Body of pancreas (tissue), 4 donors: ENCODE data around the gene AUTS2. TPM values are rescaled to one million over a fixed set of nuclear protein-coding genes. Genes with fewer than 3 reads are reported as not detected.

ENCODE experiments used
- ATAC-seq: fragments of 150-250 bp; one replicate; pipeline ENCODE4 v1.9.1; 2016
- DNase-seq, 4 donors: peaks; one replicate each; pipeline ENCODE4 v3.0.0-alpha.2; 2019
- H3K27ac ChIP-seq, 4 donors: fragments of 200-600 bp; sonication (generic); 1 replicate in 3 of 4; 2 replicates in 1 of 4; pipeline versions ENCODE4 v1.5.1 to v1.6.1; 2016 to 2019; ENCODE audit warnings: mild to moderate bottlenecking in 1 of 4, mixed read lengths in 1 of 4, moderate library complexity in 1 of 4
- H3K27me3 ChIP-seq, 2 donors: fragments of 200-600 bp; sonication (generic); one replicate each; pipeline ENCODE4 v1.6.0; 2016; ENCODE audit warnings: mild to moderate bottlenecking in 1 of 2
- H3K36me3 ChIP-seq, 2 donors: fragments of 200-600 bp; sonication (generic); replicated peaks in 1 of 2; 2 replicates each; pipeline ENCODE4 v1.5.1; 2016; ENCODE audit warnings: low read depth in 2 of 2; ENCODE audit not compliant: insufficient read depth in 1 of 2
- H3K4me1 ChIP-seq: fragments of 200-600 bp; sonication (generic); one replicate; pipeline ENCODE4 v1.6.0; 2016
- H3K4me3 ChIP-seq, 2 donors: fragments of 200-600 bp; sonication (generic); 1 replicate in 1 of 2; 2 replicates in 1 of 2; pipeline ENCODE4 v1.5.1; 2016 to 2019
- H3K9me3 ChIP-seq, 3 donors: fragments of 200-600 bp; sonication (generic); 1 replicate in 2 of 3; 2 replicates in 1 of 3; pipeline ENCODE4 v1.5.1; 2016
- CTCF ChIP-seq, 7 experiments: fragments of 450-650 bp in 4 of 7; fragments of 200-600 bp in 3 of 7; sonication (generic) in 3 of 7; IDR thresholded peaks; one replicate each; pipeline ENCODE4 v1.5.1; 2016 to 2019; ENCODE audit warnings: antibody characterized with exemption in 7 of 7
- POLR2A ChIP-seq, 3 donors: fragments of 450-650 bp; IDR thresholded peaks; one replicate each; pipeline ENCODE4 v1.6.1; 2016; ENCODE audit warnings: antibody characterized with exemption in 3 of 3, mild to moderate bottlenecking in 2 of 3
- WGBS, 2 donors: methylation state at CpG; one replicate each; pipeline ENCODE4 v1.1.5; 2017; 5-methylcytosine and 5-hydroxymethylcytosine counted together
- intact Hi-C: fragments of 100-400 bp; cut with DNase I; formaldehyde crosslinking; loops from one replicate; pipeline ENCODE4 v1.15.1; 2023
- total RNA-seq, 2 donors: library from RNA; depleted of rRNA; stranded (reverse); fragments of >200 nt; gene quantifications; one replicate each; pipeline ENCODE4 v1.1.0, GENCODE V29; 2016

Gene AUTS2
- total RNA-seq, 2 donors from 2014 or later: 11.7 to 18.5 TPM

- H3K27ac ChIP-seq: no peak overlapping the region
- ATAC-seq (no peak), DNase-seq (no peak)
- TF ChIP-seq POLR2A (IDR thresholded peaks at IDR 0.05) (no peak), CTCF (IDR thresholded peaks at IDR 0.05) (no peak)
- 77 to 86% methylated on average over 7 of the region's 7 CpGs for WGBS, 2 donors
- H3K36me3 ChIP-seq: no peaks in the 10 kb centered on the region
- intact Hi-C loops: no loop called here
- H3K4me1 ChIP-seq: no peaks in the 10 kb centered on the region
- H3K4me3 ChIP-seq: no peak overlapping the region
- H3K9me3 ChIP-seq: no peaks in the 10 kb centered on the region
- H3K27me3 ChIP-seq: no peaks in the 10 kb centered on the region
Observed at GRCh38 chr7:69811476-69812308, 213.4 kb downstream of the AUTS2 start.

- TF ChIP-seq CTCF (IDR thresholded peaks at IDR 0.05): no peak
- no peak for TF ChIP-seq POLR2A (IDR thresholded peaks at IDR 0.05)
- DNase-seq: no peak
- intact Hi-C loops: no loop called here
- no peak for ATAC-seq
- no peaks in the 10 kb centered on the region for H3K4me1 ChIP-seq
- no peaks in the 10 kb centered on the region for H3K9me3 ChIP-seq
- H3K27me3 ChIP-seq: no peaks in the 10 kb centered on the region
- no peak overlapping the region for H3K4me3 ChIP-seq
- H3K27ac ChIP-seq: no peak overlapping the region
- H3K36me3 ChIP-seq: no peaks in the 10 kb centered on the region
- 74 to 96% methylated on average over 1 of the region's 1 CpG for WGBS, 2 donors
Observed at GRCh38 chr7:69812756-69813155, 214.5 kb downstream of the AUTS2 start.

- H3K4me3 ChIP-seq: no peak overlapping the region
- H3K4me1 ChIP-seq: no peaks in the 10 kb centered on the region
- ATAC-seq: no peak
- no peak for DNase-seq
- no peak overlapping the region for H3K27ac ChIP-seq
- intact Hi-C loops: no loop called here
- H3K36me3 ChIP-seq: no peaks in the 10 kb centered on the region
- no peaks in the 10 kb centered on the region for H3K9me3 ChIP-seq
- no peaks in the 10 kb centered on the region for H3K27me3 ChIP-seq
- TF ChIP-seq CTCF (IDR thresholded peaks at IDR 0.05) (no peak), POLR2A (IDR thresholded peaks at IDR 0.05) (no peak)
Observed at GRCh38 chr7:69813637-69814240, 215.5 kb downstream of the AUTS2 start.

GRCh38 chr7:69814421-69814962 is 216.2 kb downstream of the AUTS2 start:
- no peak overlapping the region for H3K27ac ChIP-seq
- intact Hi-C loops: no loop called here
- no peak overlapping the region for H3K4me3 ChIP-seq
- H3K27me3 ChIP-seq: no peaks in the 10 kb centered on the region
- TF ChIP-seq POLR2A (IDR thresholded peaks at IDR 0.05) (no peak), CTCF (IDR thresholded peaks at IDR 0.05) (no peak)
- no peaks in the 10 kb centered on the region for H3K4me1 ChIP-seq
- WGBS, 2 donors: 77 to 85% methylated on average over 9 to 14 of the region's 14 CpGs
- H3K9me3 ChIP-seq: no peaks in the 10 kb centered on the region
- H3K36me3 ChIP-seq: no peaks in the 10 kb centered on the region
- ATAC-seq: no peak
- DNase-seq: no peak
